ENCODE results near the gene NKIRAS2. TPM values are rescaled to one million over a fixed set of nuclear protein-coding genes. Genes with fewer than 3 reads are reported as not detected.
A peak's percentile ranks its signal among the peaks of the same experiment; 100 is the strongest.

Gene NKIRAS2
- total and polyA plus RNA-seq, 2 of the 13 experiments (the other 11 are each of a cell fraction or from before 2014, with no cell fraction given) = 27.9 to 42.0 TPM

DNA sequence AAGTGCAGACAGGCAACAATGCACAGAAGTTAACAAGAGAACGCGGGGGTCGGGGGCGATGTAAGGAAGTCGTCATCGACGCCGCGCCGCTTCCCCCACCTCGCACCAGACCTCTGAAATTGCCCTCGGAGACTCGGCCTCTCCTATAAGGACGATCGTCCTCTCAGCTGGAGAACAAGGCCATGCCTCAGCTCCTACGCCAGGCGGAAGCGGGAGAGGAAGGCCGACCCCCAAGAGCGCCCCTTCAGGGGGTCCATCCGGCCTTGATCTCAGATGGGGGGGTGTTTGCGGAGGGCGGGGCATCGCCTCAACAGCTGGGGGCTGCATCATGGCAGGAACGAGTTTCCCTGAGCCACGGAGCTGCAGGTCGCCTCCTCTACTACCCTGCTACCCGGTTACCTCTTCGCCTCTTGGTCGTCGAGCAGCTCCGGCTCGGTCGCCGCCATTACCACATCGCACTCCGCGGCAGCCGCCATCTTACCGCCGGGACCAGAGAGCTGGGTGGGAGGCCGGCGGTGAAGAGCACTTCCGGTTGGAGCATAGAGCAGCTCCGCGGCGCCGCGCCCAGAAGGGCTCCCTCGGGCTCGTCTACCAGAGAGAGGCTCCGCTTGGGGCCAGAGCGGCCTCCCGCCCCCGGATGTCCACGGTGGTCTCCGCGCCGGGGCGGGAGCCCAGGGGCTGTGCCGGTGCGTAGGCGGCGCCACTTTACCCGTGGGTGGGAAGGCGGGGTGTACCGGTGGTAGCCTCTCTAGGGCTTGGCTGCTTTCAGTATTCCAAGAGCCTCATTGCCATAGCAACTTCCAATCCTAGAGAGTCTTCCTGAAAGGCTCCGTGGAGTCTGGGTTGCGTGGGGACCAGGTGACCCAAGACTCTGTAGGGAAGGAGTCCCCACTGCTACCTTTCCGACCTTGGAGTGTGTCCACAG is 2.7 kb upstream of the NKIRAS2 start, which contains the start of gene DNAJC7 (continued):
- TF ChIP-seq YEATS4 (CRISPR knock-in tag; IDR thresholded peaks at IDR 0.05; ENCODE audit: borderline replicate concordance) (peak; percentile 97), ZNF598 (CRISPR knock-in tag; IDR thresholded peaks at IDR 0.05; ENCODE audit: borderline replicate concordance) (peak; percentile 65; the same call in 1 of the 2 replicates), ZNF546 (CRISPR knock-in tag; conservative IDR thresholded peaks at IDR 0.05) (peak; percentile 87), KLF9 (CRISPR knock-in tag; IDR thresholded peaks at IDR 0.05; ENCODE audit: low read depth) (peak; percentile 75; the same call in 1 of the 2 replicates), ZSCAN25 (CRISPR knock-in tag; IDR thresholded peaks at IDR 0.05) (no peak), CBX5 (CRISPR knock-in tag; IDR thresholded peaks at IDR 0.05; ENCODE audit: borderline replicate concordance) (peak; percentile 47; the same call in 1 of the 2 replicates), ZBTB21 (CRISPR knock-in tag; IDR thresholded peaks at IDR 0.05) (no peak), PHB2 (IDR thresholded peaks at IDR 0.05; ENCODE audit: partially characterized antibody) (no peak), NR2F6 (IDR thresholded peaks at IDR 0.05) (no peak), NR2F6 (CRISPR knock-in tag; IDR thresholded peaks at IDR 0.05) (peak; percentile 60), SMARCC2 (IDR thresholded peaks at IDR 0.05) (no peak), ZNF577 (CRISPR knock-in tag; IDR thresholded peaks at IDR 0.05; ENCODE audit: borderline replicate concordance, low read depth) (peak; percentile 82; the same call in 1 of the 2 replicates), HOXA5 (CRISPR knock-in tag; IDR thresholded peaks at IDR 0.05) (peak; percentile 77), PITX1 (CRISPR knock-in tag; IDR thresholded peaks at IDR 0.05) (peak; percentile 62; the same call in 1 of the 2 replicates), RFX1 (IDR thresholded peaks at IDR 0.05) (peak; percentile 79), ZNF431 (CRISPR knock-in tag; IDR thresholded peaks at IDR 0.05; ENCODE audit: borderline replicate concordance, low read depth) (peak; percentile 79; the same call in 1 of the 2 replicates), ARNT2 (CRISPR knock-in tag; IDR thresholded peaks at IDR 0.05; ENCODE audit: low read depth) (peak; percentile 66; the same call in 1 of the 2 replicates), IKZF1 (IDR thresholded peaks at IDR 0.05) (no peak), HMG20A (CRISPR knock-in tag; IDR thresholded peaks at IDR 0.05; ENCODE audit: borderline replicate concordance) (peak; percentile 44; the same call in 1 of the 2 replicates), SIN3B (IDR thresholded peaks at IDR 0.05; ENCODE audit: low read length) (peak; percentile 64), ZSCAN29 (CRISPR knock-in tag; conservative IDR thresholded peaks at IDR 0.05) (peak; percentile 94), ZNF567 (CRISPR knock-in tag; IDR thresholded peaks at IDR 0.05; ENCODE audit: borderline replicate concordance) (peak; percentile 63; the same call in 1 of the 2 replicates)
- TF ChIP-seq, protein P1, sequence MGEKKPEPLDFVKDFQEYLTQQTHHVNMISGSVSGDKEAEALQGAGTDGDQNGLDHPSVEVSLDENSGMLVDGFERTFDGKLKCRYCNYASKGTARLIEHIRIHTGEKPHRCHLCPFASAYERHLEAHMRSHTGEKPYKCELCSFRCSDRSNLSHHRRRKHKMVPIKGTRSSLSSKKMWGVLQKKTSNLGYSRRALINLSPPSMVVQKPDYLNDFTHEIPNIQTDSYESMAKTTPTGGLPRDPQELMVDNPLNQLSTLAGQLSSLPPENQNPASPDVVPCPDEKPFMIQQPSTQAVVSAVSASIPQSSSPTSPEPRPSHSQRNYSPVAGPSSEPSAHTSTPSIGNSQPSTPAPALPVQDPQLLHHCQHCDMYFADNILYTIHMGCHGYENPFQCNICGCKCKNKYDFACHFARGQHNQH (CRISPR knock-in tag; IDR thresholded peaks at IDR 0.05) = peak; percentile 93
- TF ChIP-seq, protein P2, sequence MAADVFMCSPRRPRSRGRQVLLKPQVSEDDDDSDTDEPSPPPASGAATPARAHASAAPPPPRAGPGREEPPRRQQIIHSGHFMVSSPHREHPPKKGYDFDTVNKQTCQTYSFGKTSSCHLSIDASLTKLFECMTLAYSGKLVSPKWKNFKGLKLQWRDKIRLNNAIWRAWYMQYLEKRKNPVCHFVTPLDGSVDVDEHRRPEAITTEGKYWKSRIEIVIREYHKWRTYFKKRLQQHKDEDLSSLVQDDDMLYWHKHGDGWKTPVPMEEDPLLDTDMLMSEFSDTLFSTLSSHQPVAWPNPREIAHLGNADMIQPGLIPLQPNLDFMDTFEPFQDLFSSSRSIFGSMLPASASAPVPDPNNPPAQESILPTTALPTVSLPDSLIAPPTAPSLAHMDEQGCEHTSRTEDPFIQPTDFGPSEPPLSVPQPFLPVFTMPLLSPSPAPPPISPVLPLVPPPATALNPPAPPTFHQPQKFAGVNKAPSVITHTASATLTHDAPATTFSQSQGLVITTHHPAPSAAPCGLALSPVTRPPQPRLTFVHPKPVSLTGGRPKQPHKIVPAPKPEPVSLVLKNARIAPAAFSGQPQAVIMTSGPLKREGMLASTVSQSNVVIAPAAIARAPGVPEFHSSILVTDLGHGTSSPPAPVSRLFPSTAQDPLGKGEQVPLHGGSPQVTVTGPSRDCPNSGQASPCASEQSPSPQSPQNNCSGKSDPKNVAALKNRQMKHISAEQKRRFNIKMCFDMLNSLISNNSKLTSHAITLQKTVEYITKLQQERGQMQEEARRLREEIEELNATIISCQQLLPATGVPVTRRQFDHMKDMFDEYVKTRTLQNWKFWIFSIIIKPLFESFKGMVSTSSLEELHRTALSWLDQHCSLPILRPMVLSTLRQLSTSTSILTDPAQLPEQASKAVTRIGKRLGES (CRISPR knock-in tag; IDR thresholded peaks at IDR 0.05; ENCODE audit: borderline replicate concordance) = 0 out of 2 replicates have a peak, but pooled peaks have one; percentile 15
- TF ChIP-seq, protein P3, sequence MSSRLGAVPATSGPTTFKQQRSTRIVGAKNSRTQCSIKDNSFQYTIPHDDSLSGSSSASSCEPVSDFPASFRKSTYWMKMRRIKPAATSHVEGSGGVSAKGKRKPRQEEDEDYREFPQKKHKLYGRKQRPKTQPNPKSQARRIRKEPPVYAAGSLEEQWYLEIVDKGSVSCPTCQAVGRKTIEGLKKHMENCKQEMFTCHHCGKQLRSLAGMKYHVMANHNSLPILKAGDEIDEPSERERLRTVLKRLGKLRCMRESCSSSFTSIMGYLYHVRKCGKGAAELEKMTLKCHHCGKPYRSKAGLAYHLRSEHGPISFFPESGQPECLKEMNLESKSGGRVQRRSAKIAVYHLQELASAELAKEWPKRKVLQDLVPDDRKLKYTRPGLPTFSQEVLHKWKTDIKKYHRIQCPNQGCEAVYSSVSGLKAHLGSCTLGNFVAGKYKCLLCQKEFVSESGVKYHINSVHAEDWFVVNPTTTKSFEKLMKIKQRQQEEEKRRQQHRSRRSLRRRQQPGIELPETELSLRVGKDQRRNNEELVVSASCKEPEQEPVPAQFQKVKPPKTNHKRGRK (CRISPR knock-in tag; IDR thresholded peaks at IDR 0.05) = 0 out of 2 replicates have a peak, but pooled peaks have one; percentile 35

All from HepG2 (cell line).